PC-3 (cell line): ENCODE results near the gene BMP2. TPM values are rescaled to one million over a fixed set of nuclear protein-coding genes. Genes with fewer than 3 reads are reported as not detected.

Experiments
- ATAC-seq: fragments of 200-7000 bp; cut with Tn5 transposase; 2 replicates; pipeline ENCODE4 v1.9.1; 2020; ENCODE audit warnings: mild to moderate bottlenecking, moderate library complexity
- BruUV-seq: library from RNA; stranded (reverse); fragments of 400-500 nt; replicated peaks from 2 replicates; lab custom pipeline; 2021; lab: Mats Ljungman, UMichigan
- CTCF ChIA-PET: fragments of 300-600 bp; sonication (Branson Sonifier 250); formaldehyde crosslinking; loops from one replicate; lab custom pipeline; 2022; ENCODE audit warnings: antibody characterized with exemption; lab: Charles Lee
- POLR2A ChIA-PET: fragments of 300-600 bp; sonication (Branson Sonifier 250); formaldehyde crosslinking; loops from one replicate; lab custom pipeline; 2022; ENCODE audit warnings: antibody characterized with exemption; ENCODE audit not compliant: unreplicated experiment; lab: Charles Lee
- DNase-seq: peaks from one replicate; pipeline ENCODE4 v3.0.0-alpha.2; 2015
- H2AFZ ChIP-seq: fragments of 300-600 bp; sonication (generic); 2 replicates; pipeline ENCODE4 v1.6.0; 2016; ENCODE audit warnings: antibody characterized with exemption, low read length
- H3F3A ChIP-seq: fragments of 300-600 bp; sonication (generic); one replicate; pipeline ENCODE4 v1.6.0; 2017; ENCODE audit warnings: antibody characterized with exemption, low read length, control low read depth, mild to moderate bottlenecking; ENCODE audit not compliant: unreplicated experiment
- H3K27ac ChIP-seq: fragments of 300-600 bp; sonication (generic); 2 replicates; pipeline ENCODE4 v1.5.1; 2016; ENCODE audit warnings: mild to moderate bottlenecking, low read length
- H3K27me3 ChIP-seq: fragments of 300-600 bp; sonication (generic); 2 replicates; pipeline ENCODE4 v1.6.1; 2016; ENCODE audit warnings: low read length, mixed read lengths
- H3K36me3 ChIP-seq: fragments of 300-600 bp; sonication (generic); 2 replicates; pipeline ENCODE4 v1.6.1; 2016; ENCODE audit warnings: low read depth, mixed run types, low read length, mixed read lengths
- H3K4me1 ChIP-seq: fragments of 300-600 bp; sonication (generic); 2 replicates; pipeline ENCODE4 v1.5.1; 2016; ENCODE audit warnings: low read length; ENCODE audit not compliant: insufficient read depth
- H3K4me2 ChIP-seq: fragments of 300-600 bp; sonication (generic); 2 replicates; pipeline ENCODE4 v1.6.0; 2016; ENCODE audit warnings: low read length
- H3K4me3 ChIP-seq: fragments of 300-600 bp; sonication (generic); 2 replicates; pipeline ENCODE4 v1.5.1; 2016; ENCODE audit warnings: mild to moderate bottlenecking, low read length, mixed read lengths
- H3K79me2 ChIP-seq: fragments of 300-600 bp; sonication (generic); 2 replicates; pipeline ENCODE4 v1.6.1; 2017; ENCODE audit warnings: low read length, mixed read lengths
- H3K9ac ChIP-seq: fragments of 300-600 bp; sonication (generic); 2 replicates; pipeline ENCODE4 v1.6.0; 2016; ENCODE audit warnings: mild to moderate bottlenecking, low read length
- H3K9me2 ChIP-seq: fragments of 300-600 bp; sonication (generic); replicated peaks from 2 replicates; pipeline ENCODE4 v1.6.1; 2016; ENCODE audit warnings: mixed run types, low read length, mixed read lengths
- H3K9me3 ChIP-seq: fragments of 300-600 bp; sonication (generic); 2 replicates; pipeline ENCODE4 v1.6.1; 2016; ENCODE audit warnings: low read length, mixed read lengths
- H4K20me1 ChIP-seq: fragments of 300-600 bp; sonication (generic); 2 replicates; pipeline ENCODE4 v1.6.1; 2016; ENCODE audit warnings: low read length, mixed read lengths
- EZH2 ChIP-seq: fragments of 300-600 bp; sonication (generic); IDR thresholded peaks from one replicate; pipeline ENCODE4 v1.6.1; 2017; ENCODE audit warnings: antibody characterized with exemption, mild to moderate bottlenecking, low read length; ENCODE audit not compliant: unreplicated experiment
- EZH2phosphoT487 ChIP-seq: fragments of 300-600 bp; sonication (generic); IDR thresholded peaks from 2 replicates; pipeline ENCODE4 v1.6.1; 2018; ENCODE audit warnings: mild to moderate bottlenecking, antibody characterized with exemption, low read length, borderline replicate concordance
- intact Hi-C: fragments of 100-400 bp; cut with micrococcal nuclease; formaldehyde crosslinking; loops from 2 replicates; pipeline ENCODE4 v1.9.0; 2023
- total RNA-seq: library from RNA; depleted of rRNA; stranded (reverse); fragments of >200 nt; gene quantifications from 2 replicates; pipeline ENCODE4 v1.2.3, GENCODE V29; 2014
- TF ChIP-seq, protein P1 (sequence below): fragments of 300-600 bp; sonication (generic); conservative IDR thresholded peaks from 2 replicates; pipeline ENCODE4 v1.5.1; 2017; ENCODE audit warnings: antibody characterized with exemption, low read depth, mild to moderate bottlenecking, low read length

Gene BMP2
- total RNA-seq, 1 experiment from 2014 or later: 0.73 TPM

DNA sequence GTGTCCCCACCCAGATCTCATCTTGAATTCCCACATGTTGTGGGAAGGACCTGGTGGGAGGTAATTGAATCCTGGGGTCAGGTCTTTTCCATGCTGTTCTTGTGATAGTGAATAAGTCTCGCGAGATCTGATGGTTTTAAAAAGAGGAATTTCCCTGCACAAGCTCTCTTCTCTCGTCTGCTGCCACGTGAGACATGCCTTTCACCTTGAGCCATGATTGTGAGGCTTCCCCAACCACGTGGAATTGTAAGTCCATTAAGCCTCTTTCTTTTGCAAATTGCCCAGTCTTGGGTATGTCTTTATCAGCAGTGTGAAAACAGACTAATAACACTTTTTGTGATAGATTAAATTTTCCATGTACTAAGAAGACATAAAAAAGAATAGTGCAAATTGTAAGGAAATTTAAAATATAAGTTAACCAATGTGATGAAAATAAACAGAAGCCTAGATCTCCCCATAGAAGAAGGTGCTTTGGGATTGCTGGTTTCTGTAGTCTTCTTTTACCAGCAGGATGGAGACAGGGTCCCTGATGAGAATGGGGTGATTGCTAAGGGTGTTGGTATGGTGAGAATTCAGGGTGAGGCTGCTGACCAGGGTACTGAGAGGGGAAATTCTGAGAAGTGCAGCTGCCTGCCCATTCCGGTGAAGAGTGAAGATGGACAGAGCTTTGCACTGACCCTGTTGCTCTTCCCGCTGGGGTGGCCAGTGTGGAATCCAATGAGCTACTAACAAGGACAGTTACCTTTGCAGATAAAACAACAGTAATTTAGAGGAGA is 50.7 kb downstream of the BMP2 start:
- TF ChIP-seq, protein P1, sequence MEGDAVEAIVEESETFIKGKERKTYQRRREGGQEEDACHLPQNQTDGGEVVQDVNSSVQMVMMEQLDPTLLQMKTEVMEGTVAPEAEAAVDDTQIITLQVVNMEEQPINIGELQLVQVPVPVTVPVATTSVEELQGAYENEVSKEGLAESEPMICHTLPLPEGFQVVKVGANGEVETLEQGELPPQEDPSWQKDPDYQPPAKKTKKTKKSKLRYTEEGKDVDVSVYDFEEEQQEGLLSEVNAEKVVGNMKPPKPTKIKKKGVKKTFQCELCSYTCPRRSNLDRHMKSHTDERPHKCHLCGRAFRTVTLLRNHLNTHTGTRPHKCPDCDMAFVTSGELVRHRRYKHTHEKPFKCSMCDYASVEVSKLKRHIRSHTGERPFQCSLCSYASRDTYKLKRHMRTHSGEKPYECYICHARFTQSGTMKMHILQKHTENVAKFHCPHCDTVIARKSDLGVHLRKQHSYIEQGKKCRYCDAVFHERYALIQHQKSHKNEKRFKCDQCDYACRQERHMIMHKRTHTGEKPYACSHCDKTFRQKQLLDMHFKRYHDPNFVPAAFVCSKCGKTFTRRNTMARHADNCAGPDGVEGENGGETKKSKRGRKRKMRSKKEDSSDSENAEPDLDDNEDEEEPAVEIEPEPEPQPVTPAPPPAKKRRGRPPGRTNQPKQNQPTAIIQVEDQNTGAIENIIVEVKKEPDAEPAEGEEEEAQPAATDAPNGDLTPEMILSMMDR: no peak
- TF ChIP-seq EZH2 (no peak), EZH2phosphoT487 (no peak)
- Histone ChIP-seq H3K27me3 (peaks cover 75% of the 10 kb centered on the region), H3F3A (no peaks in the 10 kb centered on the region), H3K4me1 (no peaks in the 10 kb centered on the region), H4K20me1 (no peaks in the 10 kb centered on the region), H3K9ac (no peak overlapping the region), H2AFZ (no peak overlapping the region), H3K4me3 (no peak overlapping the region), H3K79me2 (no peaks in the 10 kb centered on the region), H3K4me2 (no peak overlapping the region), H3K36me3 (no peaks in the 10 kb centered on the region), H3K9me3 (no peaks in the 10 kb centered on the region), H3K9me2 (no peaks in the 10 kb centered on the region), H3K27ac (no peak overlapping the region)
- DNase-seq (no peak), ATAC-seq (no peak)
- intact Hi-C loops: no loop called here
- CTCF ChIA-PET: no interaction called here
- POLR2A ChIA-PET: no interaction called here
- BruUV-seq: no TSS peak

DNA sequence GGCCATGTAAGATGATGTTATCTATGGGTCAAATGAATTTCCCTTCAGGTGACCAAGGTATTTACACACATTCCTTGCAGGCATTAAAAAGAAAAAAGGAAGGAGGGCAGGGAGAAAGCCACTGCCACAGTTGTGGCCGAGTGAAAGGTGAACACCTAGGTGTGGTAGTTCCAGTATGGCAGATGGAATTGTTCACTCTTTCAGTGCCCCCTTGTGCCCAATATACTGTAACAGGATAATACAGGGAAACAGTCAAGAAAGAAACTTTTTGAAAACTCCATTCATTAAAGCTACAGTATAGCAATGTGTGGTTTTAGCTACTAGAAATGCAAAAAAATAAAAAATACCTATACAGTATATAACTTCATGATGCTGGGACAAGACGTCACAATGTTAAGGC is 52.1 kb downstream of the BMP2 start:
- ChIA-PET POLR2A (no interaction called here), CTCF (no interaction called here)
- no peaks in the 10 kb centered on the region for H3K79me2 ChIP-seq
- no peak overlapping the region for H3K4me3 ChIP-seq
- peak; percentile 59 for DNase-seq
- no peak overlapping the region for H3K27ac ChIP-seq
- ATAC-seq: no peak
- no peaks in the 10 kb centered on the region for H3K36me3 ChIP-seq
- TF ChIP-seq EZH2 (no peak), EZH2phosphoT487 (no peak)
- TF ChIP-seq, protein P1: peak; percentile 67
- no peaks in the 10 kb centered on the region for H3F3A ChIP-seq
- H3K9ac ChIP-seq: no peak overlapping the region
- H3K27me3 ChIP-seq: peaks cover 63% of the 10 kb centered on the region
- no peak overlapping the region for H3K4me2 ChIP-seq
- intact Hi-C loops: no loop called here
- no peaks in the 10 kb centered on the region for H4K20me1 ChIP-seq
- H3K9me3 ChIP-seq: no peaks in the 10 kb centered on the region
- H3K9me2 ChIP-seq: no peaks in the 10 kb centered on the region
- no peak overlapping the region for H2AFZ ChIP-seq
- no TSS peak for BruUV-seq
- H3K4me1 ChIP-seq: no peaks in the 10 kb centered on the region

DNA sequence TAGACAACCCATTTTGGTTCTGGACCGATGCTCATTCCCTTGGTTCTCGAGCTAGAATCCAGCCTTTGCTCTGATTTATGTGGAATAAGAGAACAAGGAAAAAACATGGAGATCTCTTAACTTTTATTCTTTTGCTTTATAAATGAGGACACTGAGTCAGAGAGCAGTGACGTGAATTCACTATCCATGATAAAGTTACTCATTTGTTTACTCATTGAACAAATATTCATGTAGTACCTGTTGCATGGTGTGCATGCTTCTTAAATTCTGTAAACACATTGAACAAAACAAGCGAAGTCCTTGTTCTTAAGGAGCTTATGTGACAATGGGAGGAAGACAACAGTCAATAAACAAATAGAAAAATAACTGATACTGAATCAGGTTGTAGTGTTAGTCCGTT is 56.9 kb downstream of the BMP2 start:
- Histone ChIP-seq H3K9ac (no peak overlapping the region), H4K20me1 (no peaks in the 10 kb centered on the region), H3K36me3 (no peaks in the 10 kb centered on the region), H3K27me3 (peaks cover 27% of the 10 kb centered on the region), H3K9me3 (no peaks in the 10 kb centered on the region), H3K27ac (no peak overlapping the region), H3K4me3 (no peak overlapping the region), H3K4me1 (peaks cover 5% of the 10 kb centered on the region; the same call in 1 of the 2 replicates), H3F3A (no peaks in the 10 kb centered on the region), H3K9me2 (no peaks in the 10 kb centered on the region), H2AFZ (no peak overlapping the region), H3K4me2 (no peak overlapping the region), H3K79me2 (no peaks in the 10 kb centered on the region)
- intact Hi-C loops: loop anchor here (10.0 kb wide), 1 partner anchor 460 kb away; no protein-coding TSS in a partner anchor
- DNase-seq: peak; percentile 35
- no peak for TF ChIP-seq EZH2
- TF ChIP-seq EZH2phosphoT487: no peak
- TF ChIP-seq, protein P1: no peak
- no TSS peak for BruUV-seq
- ChIA-PET CTCF (no interaction called here), POLR2A (no interaction called here)
- no peak for ATAC-seq
